ENCODE measurements around the gene SDHAF2. TPM values are rescaled to one million over a fixed set of nuclear protein-coding genes. Genes with fewer than 3 reads are reported as not detected.

The SDHAF2 gene
- total and polyA plus RNA-seq, 9 of the 15 experiments (the other 6 are each of a cell fraction or from before 2014, with no cell fraction given): 21.2 to 144 (median 40.4) TPM

DNA sequence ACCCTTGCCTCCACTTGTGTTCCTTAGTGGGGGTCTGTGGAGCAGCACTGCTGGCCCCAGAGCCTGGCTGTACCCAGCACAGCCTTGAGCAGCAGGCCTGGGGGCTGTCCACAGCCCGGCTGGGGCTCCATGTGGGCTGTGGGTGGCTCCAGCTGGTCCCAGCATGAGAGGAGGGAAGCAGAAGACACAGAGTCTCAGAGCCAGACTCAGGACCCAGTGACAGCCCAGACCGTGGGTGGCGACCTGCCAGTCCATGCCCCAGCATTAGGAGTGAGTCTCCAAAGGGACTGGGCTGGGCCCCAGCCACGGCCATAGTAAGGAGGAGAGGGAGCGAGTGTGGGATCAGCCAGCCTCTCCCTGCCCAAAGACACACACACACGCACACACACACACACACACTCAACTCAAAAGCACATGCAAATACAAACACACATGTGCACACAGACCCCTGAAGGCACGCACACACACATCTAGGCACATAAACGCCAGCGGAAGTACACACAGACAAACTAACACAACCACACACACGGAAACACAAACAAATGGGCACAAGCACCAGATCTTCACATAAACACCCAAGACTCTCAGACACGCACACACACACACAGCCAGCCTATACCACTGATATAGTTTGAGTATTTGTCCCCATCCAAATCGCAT lies 61.9 kb downstream of the SDHAF2 start:
- no peak for FAIRE-seq
- WGBS (ENCODE audit: insufficient coverage, low coverage, missing lambda C conversion rate): 10% methylated on average over 10 of the region's 12 CpGs
- peaks cover 14 to 78% of the 10 kb centered on the region in 2 experiments; a peak in 4 of 5 replicates for H3K27me3 ChIP-seq (ENCODE audit: control insufficient read depth in 2 of 2, insufficient read depth in 2 of 2, low read length in 2 of 2)
- no peaks in the 10 kb centered on the region for H3K9me1 ChIP-seq (ENCODE audit: control insufficient read depth, insufficient read depth, low read length)
- no peaks in the 10 kb centered on the region; the same call in 1 of the 2 replicates for H4K20me1 ChIP-seq (replicated peaks; ENCODE audit: control insufficient read depth, insufficient read depth, low read length)
- in situ Hi-C loops (cut with MboI) (no loop called here), intact Hi-C loops (cut with micrococcal nuclease) (no loop called here)
- no peak overlapping the region for H3K4me2 ChIP-seq (ENCODE audit: insufficient read depth, low read length)
- no peaks in the 10 kb centered on the region for H3K36me3 ChIP-seq (ENCODE audit: control insufficient read depth, insufficient read depth, low read length)
- ChIA-PET POLR2A (no interaction called here), CTCF (ENCODE audit: low intra/inter-chr PET ratio) (no interaction called here)
- no peak for TF ChIP-seq BHLHE40 (IDR thresholded peaks at IDR 0.05; ENCODE audit: low read length)
- TF ChIP-seq BRD9 (IDR thresholded peaks at IDR 0.05; ENCODE audit: low read depth, partially characterized antibody): no peak
- no peak for TF ChIP-seq RBM34 (IDR thresholded peaks at IDR 0.05; ENCODE audit: borderline replicate concordance, insufficient read depth, low read length)
- no peaks in the 10 kb centered on the region for H3K79me2 ChIP-seq (ENCODE audit: control insufficient read depth, insufficient read depth, low read length)
- no peak overlapping the region for H2AFZ ChIP-seq (ENCODE audit: low read depth, low read length)
- no peak overlapping the region for H3K9ac ChIP-seq (ENCODE audit: insufficient read depth in 1 of 2, low read depth in 2 of 2, low read length in 2 of 2)
- no peak overlapping the region for H3K4me3 ChIP-seq
- DNase-seq (ENCODE audit: extremely low read depth in 1 of 4, low spot score in 3 of 4): no peak
- H3K9me3 ChIP-seq (replicated peaks; ENCODE audit: control insufficient read depth, insufficient read depth, low read depth, low read length): no peaks in the 10 kb centered on the region; the same call in 1 of the 2 replicates
- BruUV-seq (replicated peaks): no TSS peak
- no peak for ATAC-seq
- peaks cover 3 to 24% of the 10 kb centered on the region in 2 experiments; a peak in 3 of 5 replicates for H3K4me1 ChIP-seq (replicated peaks in 1 of 2; ENCODE audit: control insufficient read depth in 2 of 2, insufficient read depth in 2 of 2, low read length in 2 of 2)
- no peak overlapping the region for H3K27ac ChIP-seq (ENCODE audit: extremely low read depth, low read depth, low read length)

DNA sequence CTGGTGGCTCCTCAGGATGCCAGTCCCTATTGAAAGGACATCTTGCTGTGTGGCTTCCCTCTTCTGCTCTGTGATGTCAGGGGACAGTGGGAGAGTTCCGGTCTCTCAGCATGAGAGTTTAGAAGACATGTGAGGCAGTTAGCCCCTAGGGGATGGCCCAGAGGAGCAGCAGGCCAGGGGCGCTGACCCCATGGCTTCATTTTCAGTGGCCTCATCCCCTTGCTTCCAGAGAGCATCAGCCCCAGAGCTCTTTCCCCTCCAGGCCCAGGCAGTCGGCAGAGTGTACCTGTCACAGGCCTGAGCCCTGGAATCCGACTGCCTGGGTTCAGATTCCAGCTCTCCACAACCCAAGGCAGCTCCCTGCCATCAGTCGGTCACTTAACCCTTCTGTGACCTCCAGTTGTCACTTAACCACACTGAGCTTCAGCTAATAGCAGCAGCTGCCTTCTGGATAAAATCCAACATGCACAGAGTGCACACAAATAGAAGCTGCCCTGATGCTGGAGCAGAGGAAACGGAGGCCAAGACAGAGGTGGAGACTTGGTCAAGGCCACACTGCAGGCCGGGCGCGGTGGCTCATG lies 64.5 kb downstream of the SDHAF2 start:
- Histone ChIP-seq H3K9me3 (replicated peaks; ENCODE audit: control insufficient read depth, insufficient read depth, low read depth, low read length) (no peaks in the 10 kb centered on the region; the same call in 1 of the 2 replicates), H3K79me2 (ENCODE audit: control insufficient read depth, insufficient read depth, low read length) (no peaks in the 10 kb centered on the region), H2AFZ (ENCODE audit: low read depth, low read length) (no peak overlapping the region), H3K9me1 (ENCODE audit: control insufficient read depth, insufficient read depth, low read length) (peaks cover 3% of the 10 kb centered on the region), H3K4me2 (ENCODE audit: insufficient read depth, low read length) (no peak overlapping the region), H3K27me3 (ENCODE audit: control insufficient read depth in 2 of 2, insufficient read depth in 2 of 2, low read length in 2 of 2) (peaks cover 6 to 60% of the 10 kb centered on the region in 2 experiments; a peak in 4 of 5 replicates), H3K4me3 (no peak overlapping the region), H3K27ac (ENCODE audit: extremely low read depth, low read depth, low read length) (no peak overlapping the region), H3K9ac (ENCODE audit: insufficient read depth in 1 of 2, low read depth in 2 of 2, low read length in 2 of 2) (peak overlapping the region in 1 of 2 experiments; percentile 4; a peak in 1 of 4 replicates), H4K20me1 (replicated peaks; ENCODE audit: control insufficient read depth, insufficient read depth, low read length) (no peaks in the 10 kb centered on the region; the same call in 1 of the 2 replicates), H3K4me1 (replicated peaks in 1 of 2; ENCODE audit: control insufficient read depth in 2 of 2, insufficient read depth in 2 of 2, low read length in 2 of 2) (peaks cover 0 to 17% of the 10 kb centered on the region in 2 experiments; a peak in 3 of 5 replicates), H3K36me3 (ENCODE audit: control insufficient read depth, insufficient read depth, low read length) (no peaks in the 10 kb centered on the region)
- WGBS (ENCODE audit: insufficient coverage, low coverage, missing lambda C conversion rate): 8% methylated on average over 9 of the region's 9 CpGs
- in situ Hi-C loops (cut with MboI): no loop called here
- intact Hi-C loops (cut with micrococcal nuclease): no loop called here
- BruUV-seq (replicated peaks): no TSS peak
- ChIA-PET CTCF (ENCODE audit: low intra/inter-chr PET ratio) (no interaction called here), POLR2A (interaction anchor here (0.6 kb wide), 1 partner anchor 102 kb away, joined by 4 read pairs; no protein-coding TSS in a partner anchor)
- FAIRE-seq: no peak
- no peak for DNase-seq (ENCODE audit: extremely low read depth in 1 of 4, low spot score in 3 of 4)
- ATAC-seq: no peak
- TF ChIP-seq TCF7 (IDR thresholded peaks at IDR 0.05; ENCODE audit: borderline replicate concordance): no peak
- no peak for TF ChIP-seq GATAD2B (IDR thresholded peaks at IDR 0.05; ENCODE audit: borderline replicate concordance)
- TF ChIP-seq SNIP1 (IDR thresholded peaks at IDR 0.05; ENCODE audit: low read depth): no peak
- TF ChIP-seq GTF2E2 (tag; IDR thresholded peaks at IDR 0.05): no peak
- no peak for TF ChIP-seq TGIF2 (CRISPR knock-in tag; IDR thresholded peaks at IDR 0.05)
- TF ChIP-seq BDP1 (IDR thresholded peaks at IDR 0.05; ENCODE audit: insufficient read depth, insufficient read length): no peak
- TF ChIP-seq SMAD2 (IDR thresholded peaks at IDR 0.05; ENCODE audit: low read depth, low read length): no peak
- no peak for TF ChIP-seq ZFPM2 (CRISPR knock-in tag; IDR thresholded peaks at IDR 0.05)
- no peak for TF ChIP-seq HCFC1 (IDR thresholded peaks at IDR 0.05; ENCODE audit: low read depth, low read length)
- TF ChIP-seq ZSCAN29 (IDR thresholded peaks at IDR 0.05): no peak
- no peak for TF ChIP-seq RUNX1 (IDR thresholded peaks at IDR 0.05; ENCODE audit: low read depth)
- TF ChIP-seq EGR1 (conservative IDR thresholded peaks at IDR 0.05): no peak
- no peak for TF ChIP-seq ZBTB26 (CRISPR knock-in tag; IDR thresholded peaks at IDR 0.05)
- no peak for TF ChIP-seq CBX1 (IDR thresholded peaks at IDR 0.05; ENCODE audit: low read depth)
